GM20000 (cell line): ENCODE results near the gene SDC4.

Experiments used
- DNase-seq: peaks from one replicate; pipeline ENCODE4 v3.0.0; 2012; ENCODE audit warnings: low spot score
- CTCF ChIP-seq: IDR thresholded peaks from 2 replicates; pipeline ENCODE4 v1.5.1; 2012; ENCODE audit warnings: mild to moderate bottlenecking, control low read depth; ENCODE audit errors: extremely low read depth, missing control alignments

The SDC4 gene

GRCh38 chr20:45320948-45321595, 27.2 kb downstream of the SDC4 start:
- DNase-seq: no peak
- no peak for TF ChIP-seq CTCF

GRCh38 chr20:45318948-45319347, 29.3 kb downstream of the SDC4 start:
- no peak for DNase-seq
- TF ChIP-seq CTCF: no peak

GRCh38 chr20:45318386-45318939, 29.8 kb downstream of the SDC4 start:
- no peak for TF ChIP-seq CTCF
- DNase-seq: no peak

GRCh38 chr20:45317826-45318225, 30.4 kb downstream of the SDC4 start:
- TF ChIP-seq CTCF: no peak
- DNase-seq: no peak

GRCh38 chr20:45316150-45317080, 31.8 kb downstream of the SDC4 start:
- DNase-seq: no peak
- TF ChIP-seq CTCF: no peak

GRCh38 chr20:45315672-45316071, 32.6 kb downstream of the SDC4 start:
- no peak for TF ChIP-seq CTCF
- DNase-seq: no peak

- no peak for DNase-seq
- no peak for TF ChIP-seq CTCF
Measured at GRCh38 chr20:45313943-45314342, 34.3 kb downstream of the SDC4 start.
